ENCODE measurements around the gene FLNC. TPM values are rescaled to one million over a fixed set of nuclear protein-coding genes. Genes with fewer than 3 reads are reported as not detected.
A peak's percentile ranks its signal among the peaks of the same experiment; 100 is the strongest.

The FLNC gene
- total and polyA plus RNA-seq, 2 donors (not counting 1 experiment from before 2014, with no cell fraction given) = 0.01 TPM; not detected in 1

DNA sequence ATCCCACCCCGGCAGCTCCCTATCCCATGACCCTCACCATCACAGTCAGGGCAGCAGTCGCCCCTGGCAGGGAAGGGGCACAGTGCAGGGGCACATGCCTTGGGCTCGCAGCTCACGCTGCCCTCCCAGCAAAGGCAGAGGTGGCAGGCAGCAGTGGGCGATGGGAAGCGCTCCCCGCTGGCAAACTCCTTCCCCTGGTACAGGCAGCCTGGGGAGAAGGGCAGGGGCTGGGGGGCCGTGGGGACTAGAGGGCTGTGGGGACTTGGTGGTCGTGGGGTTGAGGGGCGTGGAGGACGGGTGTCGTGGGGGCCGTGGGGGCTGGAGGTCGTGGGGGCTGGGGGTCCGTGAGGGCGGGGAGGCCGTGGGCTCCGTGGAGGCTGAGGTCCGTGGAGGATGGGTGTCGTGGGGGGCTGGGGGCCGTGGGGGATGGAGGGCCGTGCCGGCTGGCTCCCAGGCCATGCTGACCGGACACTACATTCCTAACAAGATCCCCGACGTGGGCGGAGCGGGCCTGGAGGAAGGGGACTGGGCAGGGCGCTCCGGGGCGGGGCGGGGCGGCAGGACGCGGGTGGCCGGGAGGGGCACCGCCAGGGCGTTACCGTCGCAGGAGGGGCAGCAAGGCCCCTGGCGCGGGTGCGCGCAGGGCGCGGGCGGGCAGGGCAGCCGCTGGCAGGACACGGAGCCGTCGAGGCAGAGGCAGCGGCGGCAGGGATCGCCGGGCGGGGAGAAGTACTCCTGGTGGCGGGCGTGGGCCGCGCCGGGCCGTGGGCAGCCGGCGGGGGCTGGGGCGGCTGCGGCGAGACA is 60.3 kb downstream of the FLNC start:
- peak overlapping the region; percentile 56 for H3K9ac ChIP-seq (ENCODE audit: low read length)
- peak overlapping the region; percentile 60 for H2AFZ ChIP-seq (ENCODE audit: insufficient read depth, low read depth, low read length, poor library complexity, severe bottlenecking)
- H3K27ac ChIP-seq (ENCODE audit: low read length in 2 of 2) = no peak overlapping the region
- ATAC-seq (ENCODE audit: low read depth) (peak; percentile 39), DNase-seq (peak; percentile 45)
- H3K27me3 Mint-ChIP-seq = peaks cover 13% of the 10 kb centered on the region
- peak overlapping the region; percentile 85 for H3K4me2 ChIP-seq (replicated peaks; ENCODE audit: low read depth, low read length, poor library complexity, severe bottlenecking)
- H3K36me3 ChIP-seq (replicated peaks in 1 of 2; ENCODE audit: control extremely low read depth in 1 of 2, control insufficient read depth in 1 of 2, extremely low read depth in 1 of 2, insufficient read depth in 2 of 2, low read length in 1 of 2) = no peaks in the 10 kb centered on the region
- TF ChIP-seq, protein P1, sequence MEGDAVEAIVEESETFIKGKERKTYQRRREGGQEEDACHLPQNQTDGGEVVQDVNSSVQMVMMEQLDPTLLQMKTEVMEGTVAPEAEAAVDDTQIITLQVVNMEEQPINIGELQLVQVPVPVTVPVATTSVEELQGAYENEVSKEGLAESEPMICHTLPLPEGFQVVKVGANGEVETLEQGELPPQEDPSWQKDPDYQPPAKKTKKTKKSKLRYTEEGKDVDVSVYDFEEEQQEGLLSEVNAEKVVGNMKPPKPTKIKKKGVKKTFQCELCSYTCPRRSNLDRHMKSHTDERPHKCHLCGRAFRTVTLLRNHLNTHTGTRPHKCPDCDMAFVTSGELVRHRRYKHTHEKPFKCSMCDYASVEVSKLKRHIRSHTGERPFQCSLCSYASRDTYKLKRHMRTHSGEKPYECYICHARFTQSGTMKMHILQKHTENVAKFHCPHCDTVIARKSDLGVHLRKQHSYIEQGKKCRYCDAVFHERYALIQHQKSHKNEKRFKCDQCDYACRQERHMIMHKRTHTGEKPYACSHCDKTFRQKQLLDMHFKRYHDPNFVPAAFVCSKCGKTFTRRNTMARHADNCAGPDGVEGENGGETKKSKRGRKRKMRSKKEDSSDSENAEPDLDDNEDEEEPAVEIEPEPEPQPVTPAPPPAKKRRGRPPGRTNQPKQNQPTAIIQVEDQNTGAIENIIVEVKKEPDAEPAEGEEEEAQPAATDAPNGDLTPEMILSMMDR (IDR thresholded peaks at IDR 0.05) = no peak
- no peak for TF ChIP-seq EZH2 (IDR thresholded peaks at IDR 0.05; ENCODE audit: borderline replicate concordance, insufficient read depth, low read depth, low read length, poor library complexity, severe bottlenecking)
- peaks cover 0 to 41% (median 6%) of the 10 kb centered on the region in 4 experiments for H3K27me3 ChIP-seq (replicated peaks in 1 of 4; ENCODE audit: control extremely low read depth in 1 of 4, control insufficient read depth in 3 of 4, insufficient read depth in 4 of 4, low read length in 3 of 4)
- CTCF ChIA-PET = no interaction called here
- no peaks in the 10 kb centered on the region for H4K20me1 ChIP-seq (ENCODE audit: control insufficient read depth, insufficient read depth, low read length, poor library complexity, severe bottlenecking)
- intact Hi-C loops (cut with micrococcal nuclease) = no loop called here
- WGBS (ENCODE audit: insufficient coverage) = 13% methylated on average over 53 of the region's 67 CpGs
- peaks cover 7 to 12% of the 10 kb centered on the region in 2 donors for H3K4me1 ChIP-seq (ENCODE audit: control insufficient read depth in 2 of 2, insufficient read depth in 2 of 2, low read length in 2 of 2)
- H3K79me2 ChIP-seq (ENCODE audit: control insufficient read depth, insufficient read depth, low read length) = no peaks in the 10 kb centered on the region
- H3K9me3 Mint-ChIP-seq (ENCODE audit: insufficient read depth) = no peaks in the 10 kb centered on the region
- POLR2A ChIA-PET = interaction anchor here (0.7 kb wide), 1 partner anchor 1092 kb away, joined by 7 read pairs; no protein-coding TSS in a partner anchor
- H3K4me3 ChIP-seq (ENCODE audit: control extremely low read depth in 1 of 5, extremely low read depth in 1 of 5, insufficient read depth in 1 of 5, low read depth in 2 of 5, low read length in 4 of 5) = peak overlapping the region in 3 of 5 experiments; percentile 41 to 53 (median 41)
- H3K4me3 Mint-ChIP-seq = peak overlapping the region; percentile 46
- H3K9me3 ChIP-seq (ENCODE audit: control extremely low read depth in 1 of 3, control insufficient read depth in 2 of 3, insufficient read depth in 1 of 3, low read length in 2 of 3) = no peaks in the 10 kb centered on the region
- no peak overlapping the region for H3K27ac Mint-ChIP-seq
- H3K4me1 Mint-ChIP-seq = peaks cover 4% of the 10 kb centered on the region

All from B cell (primary cell).